B cell (primary cell): Measurements from ENCODE around the gene MYCBPAP. TPM values are rescaled to one million over a fixed set of nuclear protein-coding genes. Genes with fewer than 3 reads are reported as not detected.

Source experiments
- ATAC-seq: fragments of 200-7000 bp; cut with Tn5 transposase; one replicate; pipeline ENCODE4 v1.10.0; 2021; ENCODE audit warnings: low read depth, mild to moderate bottlenecking, moderate number of reproducible peaks, moderate library complexity
- CTCF ChIA-PET: fragments of 350-600 bp; sonication (Branson Sonifier 250); formaldehyde crosslinking; loops from one replicate; lab custom pipeline; 2021; ENCODE audit warnings: antibody characterized with exemption, inconsistent platforms; lab: Charles Lee
- POLR2A ChIA-PET: fragments of 350-600 bp; sonication (Branson Sonifier 250); formaldehyde crosslinking; loops from one replicate; lab custom pipeline; 2021; ENCODE audit warnings: antibody characterized with exemption; lab: Charles Lee
- DNase-seq: peaks from one replicate; pipeline ENCODE4 v3.0.0; 2013
- H2AFZ ChIP-seq: 2 replicates; pipeline ENCODE4 v1.6.1; 2012; ENCODE audit warnings: mild to moderate bottlenecking, low read depth, low read length; ENCODE audit not compliant: insufficient read depth, poor library complexity, severe bottlenecking
- H3K27ac ChIP-seq, 2 donors: 1 replicate in 1 of 2; 2 replicates in 1 of 2; pipeline ENCODE4 v1.5.1; 2012 to 2013; ENCODE audit warnings: low read length in 2 of 2, mild to moderate bottlenecking in 2 of 2, moderate library complexity in 1 of 2
- H3K27me3 ChIP-seq, 4 experiments: fragments of 200-600 bp in 1 of 4; sonication (generic) in 1 of 4; replicated peaks in 1 of 4; 1 replicate in 2 of 4; 2 replicates in 2 of 4; pipeline versions ENCODE4 v1.6.1 to v1.7.0; 2013 to 2016; ENCODE audit warnings: low read length in 3 of 4, mild to moderate bottlenecking in 2 of 4, mixed read lengths in 1 of 4, moderate library complexity in 1 of 4; ENCODE audit not compliant: insufficient read depth in 4 of 4, control insufficient read depth in 3 of 4; ENCODE audit errors: control extremely low read depth in 1 of 4
- H3K36me3 ChIP-seq, 2 experiments: replicated peaks in 1 of 2; 1 replicate in 1 of 2; 2 replicates in 1 of 2; pipeline versions ENCODE4 v1.6.1 to v1.7.1; 2013; ENCODE audit warnings: low read length in 1 of 2; ENCODE audit not compliant: insufficient read depth in 2 of 2, control insufficient read depth in 1 of 2; ENCODE audit errors: control extremely low read depth in 1 of 2, extremely low read depth in 1 of 2
- H3K4me1 ChIP-seq, 2 donors: fragments of 200-600 bp in 1 of 2; sonication (generic) in 1 of 2; 1 replicate in 1 of 2; 2 replicates in 1 of 2; pipeline versions ENCODE4 v1.5.1 to v1.6.1; 2013 to 2017; ENCODE audit warnings: low read length in 2 of 2; ENCODE audit not compliant: control insufficient read depth in 2 of 2, insufficient read depth in 2 of 2
- H3K4me2 ChIP-seq: replicated peaks from 2 replicates; pipeline ENCODE3; 2012; ENCODE audit warnings: mild to moderate bottlenecking, low read depth, low read length; ENCODE audit not compliant: poor library complexity, severe bottlenecking
- H3K4me3 ChIP-seq, 5 experiments: fragments of 200-600 bp in 1 of 5; sonication (generic) in 1 of 5; 1 replicate in 3 of 5; 2 replicates in 2 of 5; pipeline versions ENCODE4 v1.5.1 to v1.7.0; 2011 to 2016; ENCODE audit warnings: low read length in 4 of 5, mild to moderate bottlenecking in 4 of 5, low read depth in 2 of 5, control low read depth in 1 of 5, moderate library complexity in 1 of 5; ENCODE audit not compliant: insufficient read depth in 1 of 5; ENCODE audit errors: control extremely low read depth in 1 of 5, extremely low read depth in 1 of 5
- H3K79me2 ChIP-seq: fragments of 200-600 bp; sonication (generic); one replicate; pipeline ENCODE4 v1.6.0; 2016; ENCODE audit warnings: low read length; ENCODE audit not compliant: control insufficient read depth, insufficient read depth
- H3K9ac ChIP-seq: fragments of 200-600 bp; sonication (generic); 2 replicates; pipeline ENCODE4 v1.6.1; 2017; ENCODE audit warnings: mild to moderate bottlenecking, low read length, moderate library complexity
- H3K9me3 ChIP-seq, 3 donors: one replicate each; pipeline versions ENCODE4 v1.6.1 to v1.7.1; 2013; ENCODE audit warnings: low read length in 2 of 3; ENCODE audit not compliant: control insufficient read depth in 2 of 3, insufficient read depth in 1 of 3; ENCODE audit errors: control extremely low read depth in 1 of 3
- H4K20me1 ChIP-seq: 2 replicates; pipeline ENCODE4 v1.6.0; 2012; ENCODE audit warnings: mild to moderate bottlenecking, low read length; ENCODE audit not compliant: insufficient read depth, control insufficient read depth, poor library complexity, severe bottlenecking
- H3K27ac Mint-ChIP-seq: one replicate; pipeline ENCODE4 v1.8.0; 2021; ENCODE audit warnings: mixed read lengths
- H3K27me3 Mint-ChIP-seq: one replicate; pipeline ENCODE4 v1.8.0; 2021; ENCODE audit warnings: mixed read lengths
- H3K4me1 Mint-ChIP-seq: one replicate; pipeline ENCODE4 v1.8.0; 2021; ENCODE audit warnings: mixed read lengths
- H3K4me3 Mint-ChIP-seq: one replicate; pipeline ENCODE4 v1.8.0; 2021; ENCODE audit warnings: mixed read lengths
- H3K9me3 Mint-ChIP-seq: one replicate; pipeline ENCODE4 v1.8.0; 2022; ENCODE audit warnings: mixed read lengths; ENCODE audit not compliant: insufficient read depth
- EZH2 ChIP-seq: IDR thresholded peaks from 2 replicates; pipeline ENCODE4 v1.6.1; 2012; ENCODE audit warnings: borderline replicate concordance, low read depth, mild to moderate bottlenecking, moderate library complexity, low read length; ENCODE audit not compliant: insufficient read depth, poor library complexity, severe bottlenecking
- WGBS: methylation state at CpG from one replicate; pipeline ENCODE4 v1.1.5; 2013; ENCODE audit warnings: missing lambda C conversion rate; ENCODE audit not compliant: insufficient coverage; 5-methylcytosine and 5-hydroxymethylcytosine counted together
- intact Hi-C: fragments of 100-400 bp; cut with micrococcal nuclease; formaldehyde crosslinking; loops from one replicate; pipeline ENCODE4 v1.10.0; 2022
- polyA plus RNA-seq: library from polyadenylated mRNA; depleted of rRNA; stranded (reverse); fragments of >200 nt; gene quantifications from 2 replicates; pipeline ENCODE4 v1.2.3, GENCODE V29; 2012
- total RNA-seq, 2 donors: library from RNA; stranded (reverse); fragments of 120-200 nt in 1 of 2; gene quantifications; 1 replicate in 1 of 2; 2 replicates in 1 of 2; pipeline versions ENCODE4 v1.2.3 to v1.2.4, GENCODE V29; 2013 to 2022
- TF ChIP-seq, protein P1 (sequence below): fragments of 200-600 bp; IDR thresholded peaks from one replicate; pipeline ENCODE4 v1.8.0; 2022; ENCODE audit warnings: antibody characterized with exemption, mild to moderate bottlenecking

The MYCBPAP gene
- total and polyA plus RNA-seq, 2 donors (not counting 1 experiment from before 2014, with no cell fraction given) = 1.9 to 5.1 TPM

DNA sequence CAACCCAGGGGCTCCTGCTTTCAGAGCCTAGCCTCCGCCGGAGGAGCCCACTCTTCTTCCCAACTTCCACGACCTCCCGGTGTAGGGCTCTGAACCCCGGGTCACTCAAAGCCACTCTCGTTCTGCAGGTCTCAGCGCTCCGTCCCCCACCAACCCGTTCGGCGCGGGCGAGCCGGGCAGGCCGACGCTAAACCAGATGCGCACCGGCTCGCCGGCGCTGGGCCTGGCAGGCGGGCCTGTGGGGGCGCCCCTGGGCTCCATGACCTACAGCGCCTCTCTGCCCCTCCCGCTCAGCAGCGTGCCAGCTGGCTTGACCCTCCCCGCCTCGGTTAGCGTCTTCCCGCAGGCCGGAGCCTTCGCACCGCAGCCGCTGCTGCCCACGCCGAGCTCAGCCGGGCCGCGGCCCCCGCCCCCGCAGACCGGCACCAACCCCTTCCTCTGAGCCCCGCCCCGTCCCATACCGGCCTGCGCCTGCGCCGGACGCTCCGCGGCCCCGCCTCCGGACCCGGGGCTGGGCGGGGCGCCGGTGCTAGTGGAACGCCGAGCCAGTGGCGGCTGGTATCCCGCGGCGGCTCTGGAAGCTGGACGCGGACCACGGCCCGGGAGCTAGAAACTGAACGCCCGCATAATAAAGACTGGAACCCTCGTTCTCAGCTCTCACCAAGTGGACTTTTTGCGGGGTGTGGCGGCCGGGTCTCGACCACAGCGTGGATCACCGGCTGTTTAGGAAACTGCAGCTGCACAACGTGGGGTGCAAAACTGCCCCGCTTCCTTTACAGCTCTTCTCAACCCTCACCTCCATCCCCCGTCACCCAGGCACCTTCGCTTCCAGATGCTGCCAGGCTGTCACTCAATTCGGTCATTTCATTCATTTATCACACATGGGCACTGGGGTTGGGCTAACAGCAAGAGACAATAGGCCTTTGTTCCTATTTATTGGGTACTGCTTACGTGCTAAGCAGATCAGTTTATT lies 33.8 kb downstream of the MYCBPAP start:
- H3K27ac Mint-ChIP-seq = peak overlapping the region; percentile 79
- H3K27me3 ChIP-seq = peaks cover 0 to 15% (median 5%) of the 10 kb centered on the region in 4 experiments
- peaks cover 7% of the 10 kb centered on the region for H3K27me3 Mint-ChIP-seq
- ChIA-PET CTCF (interaction anchor here (0.6 to 1.9 kb wide), 13 partner anchors 9 to 984 kb away, joined by 3 to 9 read pairs (median 4); partner anchors contain the start of genes LRRC59 and RSAD1), POLR2A (interaction anchor here (0.6 to 1.4 kb wide), 4 partner anchors 23 to 325 kb away, joined by 3 to 15 read pairs (median 6); partner anchors contain the start of gene TOB1)
- H3K79me2 ChIP-seq = no peaks in the 10 kb centered on the region
- peaks cover 17% of the 10 kb centered on the region for H3K4me1 Mint-ChIP-seq
- H2AFZ ChIP-seq = peak overlapping the region; percentile 97
- H3K4me1 ChIP-seq = peaks cover 16 to 22% of the 10 kb centered on the region in 2 donors
- H3K4me2 ChIP-seq = peak overlapping the region; percentile 93
- H4K20me1 ChIP-seq = no peaks in the 10 kb centered on the region
- H3K36me3 ChIP-seq = no peaks in the 10 kb centered on the region
- DNase-seq (peak; percentile 91), ATAC-seq (peak; percentile 85)
- no peaks in the 10 kb centered on the region for H3K9me3 ChIP-seq
- TF ChIP-seq EZH2 = no peak
- TF ChIP-seq, protein P1, sequence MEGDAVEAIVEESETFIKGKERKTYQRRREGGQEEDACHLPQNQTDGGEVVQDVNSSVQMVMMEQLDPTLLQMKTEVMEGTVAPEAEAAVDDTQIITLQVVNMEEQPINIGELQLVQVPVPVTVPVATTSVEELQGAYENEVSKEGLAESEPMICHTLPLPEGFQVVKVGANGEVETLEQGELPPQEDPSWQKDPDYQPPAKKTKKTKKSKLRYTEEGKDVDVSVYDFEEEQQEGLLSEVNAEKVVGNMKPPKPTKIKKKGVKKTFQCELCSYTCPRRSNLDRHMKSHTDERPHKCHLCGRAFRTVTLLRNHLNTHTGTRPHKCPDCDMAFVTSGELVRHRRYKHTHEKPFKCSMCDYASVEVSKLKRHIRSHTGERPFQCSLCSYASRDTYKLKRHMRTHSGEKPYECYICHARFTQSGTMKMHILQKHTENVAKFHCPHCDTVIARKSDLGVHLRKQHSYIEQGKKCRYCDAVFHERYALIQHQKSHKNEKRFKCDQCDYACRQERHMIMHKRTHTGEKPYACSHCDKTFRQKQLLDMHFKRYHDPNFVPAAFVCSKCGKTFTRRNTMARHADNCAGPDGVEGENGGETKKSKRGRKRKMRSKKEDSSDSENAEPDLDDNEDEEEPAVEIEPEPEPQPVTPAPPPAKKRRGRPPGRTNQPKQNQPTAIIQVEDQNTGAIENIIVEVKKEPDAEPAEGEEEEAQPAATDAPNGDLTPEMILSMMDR = peak; percentile 57
- H3K9ac ChIP-seq = peak overlapping the region; percentile 70
- H3K27ac ChIP-seq = peak overlapping the region in 1 of 2 donors; percentile 41
- 2% methylated on average over 80 of the region's 82 CpGs for WGBS
- H3K4me3 Mint-ChIP-seq = peak overlapping the region; percentile 95
- no peaks in the 10 kb centered on the region for H3K9me3 Mint-ChIP-seq
- intact Hi-C loops = loop anchor here (1.0 to 5.0 kb wide), 5 partner anchors 18 to 165 kb away; partner anchors contain the start of genes ANKRD40, CACNA1G, LRRC59 and MYCBPAP
- peak overlapping the region; percentile 21 to 73 (median 52) for H3K4me3 ChIP-seq
